Activated CD4-positive, alpha-beta T cell treated with anti-CD3 and anti-CD28 coated beads, Interleukin-2, amount 10 ng/mL, durations not matched to agents 24 days and 14 days (primary cell): ENCODE data around the gene AP3S1. TPM values are rescaled to one million over a fixed set of nuclear protein-coding genes. Genes with fewer than 3 reads are reported as not detected.
"Not testable (repeated sequence)": the region's sequence is repeated elsewhere in the genome, so short reads cannot be mapped to it uniquely, and the experiment has no call there.

Source experiments
- DNase-seq: peaks from one replicate; pipeline ENCODE4 v3.0.0; 2022
- H3K27ac Mint-ChIP-seq: one replicate; pipeline ENCODE4 v1.8.0; 2022; ENCODE audit warnings: mild to moderate bottlenecking, mixed read lengths
- H3K27me3 Mint-ChIP-seq: one replicate; pipeline ENCODE4 v1.8.0; 2022; ENCODE audit warnings: mixed read lengths
- H3K36me3 Mint-ChIP-seq: one replicate; pipeline ENCODE4 v1.8.0; 2022; ENCODE audit warnings: low read depth, mild to moderate bottlenecking, mixed read lengths
- H3K4me1 Mint-ChIP-seq: one replicate; pipeline ENCODE4 v1.8.0; 2021; ENCODE audit warnings: mixed read lengths
- H3K4me3 Mint-ChIP-seq: one replicate; pipeline ENCODE4 v1.8.0; 2022; ENCODE audit warnings: mild to moderate bottlenecking, moderate library complexity, mixed read lengths
- H3K9me3 Mint-ChIP-seq: one replicate; pipeline ENCODE4 v1.8.0; 2021; ENCODE audit warnings: mixed read lengths
- intact Hi-C: fragments of 100-400 bp; cut with micrococcal nuclease; formaldehyde crosslinking; loops from one replicate; pipeline ENCODE4 v1.15.1; 2023
- total RNA-seq: library from RNA; stranded (reverse); gene quantifications from 2 replicates; pipeline ENCODE4 v1.2.3, GENCODE V29; 2022

The AP3S1 gene
- total RNA-seq, 1 donor from 2014 or later = 64.6 TPM

DNA sequence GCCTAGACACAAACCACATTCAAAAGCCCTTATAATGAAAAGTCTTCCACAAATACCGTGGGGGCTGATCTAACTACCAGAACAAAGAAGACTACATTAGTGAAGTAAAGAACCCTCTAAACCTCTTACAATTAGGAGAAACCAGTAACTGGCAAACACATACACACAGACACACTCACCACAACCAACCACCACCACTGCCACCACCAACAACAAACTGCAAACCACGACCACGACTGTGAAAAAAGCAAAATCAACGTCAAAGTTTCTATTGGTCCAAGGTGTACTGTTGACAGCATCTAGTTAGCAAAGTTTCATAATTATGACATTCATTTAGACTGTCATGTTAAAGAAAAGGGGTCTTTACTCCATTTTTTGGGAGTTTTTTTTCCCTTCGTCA lies 28.0 kb upstream of the AP3S1 start:
- DNase-seq = peak; percentile 67
- H3K4me1 Mint-ChIP-seq = peaks cover 37% of the 10 kb centered on the region
- H3K27me3 Mint-ChIP-seq = peaks cover 65% of the 10 kb centered on the region
- intact Hi-C loops = loop anchor here (2.0 to 10.0 kb wide), 3 partner anchors 25 to 761 kb away; partner anchors contain the start of gene SEMA6A
- H3K4me3 Mint-ChIP-seq = no peak overlapping the region
- H3K36me3 Mint-ChIP-seq = no peaks in the 10 kb centered on the region
- no peaks in the 10 kb centered on the region for H3K9me3 Mint-ChIP-seq
- H3K27ac Mint-ChIP-seq = no peak overlapping the region

DNA sequence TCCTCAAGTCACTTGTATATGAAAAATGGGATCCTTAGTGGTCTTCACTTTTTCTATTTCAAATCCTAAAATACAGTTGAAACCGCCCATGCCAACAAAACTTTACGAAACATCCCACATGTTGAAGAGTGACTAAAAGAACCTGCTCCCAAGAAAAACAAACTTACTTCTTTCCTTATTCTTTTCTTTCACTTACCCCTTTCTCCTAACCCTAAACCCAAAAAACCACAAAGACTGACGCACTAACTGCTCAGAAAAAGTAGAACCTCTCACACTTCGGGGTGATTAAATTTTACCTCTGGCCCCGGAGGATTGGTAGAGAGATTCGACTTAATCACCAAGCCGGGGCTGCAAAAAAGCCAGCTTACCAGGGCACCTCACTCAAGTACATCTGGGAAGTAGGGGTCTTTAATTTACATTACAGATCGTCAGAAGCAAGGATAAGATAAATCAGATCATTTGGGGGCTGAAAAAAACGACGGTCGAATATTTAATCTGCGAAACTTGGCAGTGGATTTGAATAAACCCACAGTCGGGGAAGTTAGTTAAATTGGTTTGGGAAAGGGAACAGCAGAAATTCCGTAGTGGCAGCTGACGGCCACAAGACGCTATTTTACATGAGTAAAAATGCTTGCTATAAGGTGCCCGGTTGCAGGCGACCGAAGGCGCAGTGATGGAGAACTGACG lies 26.6 kb upstream of the AP3S1 start:
- H3K27ac Mint-ChIP-seq = peak overlapping the region; percentile 7
- no peaks in the 10 kb centered on the region for H3K36me3 Mint-ChIP-seq
- H3K4me3 Mint-ChIP-seq = peak overlapping the region; percentile 64
- peaks cover 27% of the 10 kb centered on the region for H3K4me1 Mint-ChIP-seq
- intact Hi-C loops = loop anchor here (2.0 to 10.0 kb wide), 3 partner anchors 24 to 760 kb away; partner anchors contain the start of gene SEMA6A
- no peak for DNase-seq
- H3K27me3 Mint-ChIP-seq = peaks cover 76% of the 10 kb centered on the region
- no peaks in the 10 kb centered on the region for H3K9me3 Mint-ChIP-seq

DNA sequence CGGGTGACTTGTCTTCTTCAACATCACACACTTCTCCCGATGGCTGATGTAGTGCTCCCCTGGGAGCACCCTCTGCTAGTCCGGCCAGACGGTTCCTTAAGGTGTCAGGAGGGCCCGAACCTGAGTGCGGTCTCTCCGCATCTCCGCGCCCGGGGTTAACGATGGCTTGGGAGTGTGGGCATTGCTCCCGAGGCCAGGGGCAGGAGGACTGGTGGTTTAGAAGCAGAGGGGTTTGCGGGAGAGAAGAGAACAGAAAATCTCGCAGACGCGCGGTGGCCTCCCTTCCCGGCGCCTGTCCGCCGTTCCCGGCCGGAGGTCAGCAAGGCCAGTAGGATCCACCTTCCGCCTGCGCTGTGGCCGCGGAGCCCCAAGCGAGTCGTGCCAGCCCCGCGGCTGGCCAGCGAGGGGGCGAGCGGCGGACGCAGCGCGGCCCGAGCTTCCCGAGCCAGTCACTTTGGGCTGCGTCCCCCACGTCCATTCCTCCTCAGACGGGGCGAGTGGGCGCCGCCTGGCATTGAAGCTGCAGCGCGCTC lies 26.0 kb upstream of the AP3S1 start:
- Mint-ChIP-seq H3K27me3 (peaks cover 79% of the 10 kb centered on the region), H3K36me3 (no peaks in the 10 kb centered on the region), H3K27ac (no peak overlapping the region), H3K9me3 (no peaks in the 10 kb centered on the region), H3K4me3 (peak overlapping the region; percentile 78), H3K4me1 (peaks cover 27% of the 10 kb centered on the region)
- intact Hi-C loops = loop anchor here (2.0 to 10.0 kb wide), 4 partner anchors 23 to 759 kb away; partner anchors contain the start of genes LVRN and SEMA6A
- DNase-seq = no peak

DNA sequence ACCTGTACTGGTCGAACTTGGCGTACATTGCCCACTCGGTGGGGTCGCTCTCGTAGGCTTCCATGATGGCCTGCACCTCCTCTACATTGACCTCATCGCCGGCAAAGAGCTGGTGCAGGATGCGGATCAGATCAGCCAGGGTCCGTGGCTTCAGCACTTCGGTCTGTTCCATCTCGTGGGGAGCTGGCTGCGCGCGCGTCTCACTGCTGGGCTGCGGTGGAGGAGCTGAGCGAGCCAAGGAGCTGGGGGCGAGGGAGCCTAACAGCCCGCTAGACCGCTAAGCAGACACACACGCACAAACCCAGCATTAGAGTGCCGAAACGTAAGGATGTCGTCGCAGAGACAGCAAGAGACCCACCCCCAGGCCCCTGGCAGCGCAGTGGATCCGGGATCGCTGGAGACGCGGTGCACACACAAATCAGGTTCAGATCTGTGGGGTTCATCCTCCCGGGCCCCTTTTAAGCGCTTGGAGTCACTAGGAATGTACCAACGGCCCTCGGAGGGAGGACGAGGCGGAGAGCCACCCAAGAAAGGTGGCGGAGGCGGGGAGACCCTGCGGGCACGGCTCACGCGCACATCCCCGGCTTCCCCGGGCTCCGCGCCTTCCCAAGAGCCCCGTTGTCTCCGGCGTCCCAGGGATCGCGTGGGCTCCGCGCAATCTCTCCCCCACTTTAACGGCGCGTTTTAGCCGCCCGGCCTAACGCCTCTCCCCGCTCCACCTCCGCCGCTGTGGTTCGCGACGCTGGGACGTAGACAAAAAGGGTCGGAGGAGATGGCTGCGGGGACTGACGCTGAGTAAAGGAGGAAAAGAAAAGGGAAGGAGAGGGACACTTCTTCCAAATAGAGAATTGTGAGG lies 25.3 kb upstream of the AP3S1 start, which contains the start of gene CDO1:
TSS of gene CDO1 (minus strand) at position 434 of the 856 bp plus-strand sequence. CDS start at position 172, 262 bp downstream.
- Mint-ChIP-seq H3K27ac (no peak within 1 kb of the TSS), H3K36me3 (no peaks in the 10 kb centered on the region), H3K9me3 (no peaks in the 10 kb centered on the region), H3K4me1 (peaks cover 22% of the 10 kb centered on the region), H3K4me3 (peak within 1 kb of the TSS; percentile 78), H3K27me3 (peaks cover 75% of the 10 kb centered on the region)
- intact Hi-C loops = loop anchor here (2.0 to 10.0 kb wide), 3 partner anchors 146 to 758 kb away; partner anchors contain the start of genes LVRN and SEMA6A
- DNase-seq = peak; percentile 77

DNA sequence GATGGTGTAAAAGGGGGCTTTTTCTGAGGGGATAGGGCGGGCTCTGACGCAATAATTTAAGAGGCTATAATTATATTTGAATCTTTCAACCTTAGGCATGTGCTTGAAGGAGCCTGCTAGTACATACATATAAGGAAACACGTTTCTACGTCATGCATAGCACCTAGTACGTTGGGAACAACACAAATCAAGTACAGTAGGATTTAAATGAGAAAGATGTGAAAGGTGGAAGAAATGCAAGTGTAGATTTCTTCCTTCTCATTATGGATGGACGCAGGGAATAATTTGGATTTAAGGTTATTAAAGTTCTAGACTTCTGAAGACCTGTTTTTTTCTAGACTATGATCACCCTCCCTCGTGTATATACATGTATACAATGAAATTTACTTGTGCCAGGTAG lies 24.3 kb upstream of the AP3S1 start:
- intact Hi-C loops = loop anchor here (2.0 to 10.0 kb wide), 3 partner anchors 145 to 757 kb away; partner anchors contain the start of genes LVRN and SEMA6A
- Mint-ChIP-seq H3K27me3 (peaks cover 77% of the 10 kb centered on the region), H3K36me3 (no peaks in the 10 kb centered on the region), H3K27ac (no peak overlapping the region), H3K9me3 (no peaks in the 10 kb centered on the region), H3K4me3 (no peak overlapping the region), H3K4me1 (peaks cover 22% of the 10 kb centered on the region)
- DNase-seq = no peak

DNA sequence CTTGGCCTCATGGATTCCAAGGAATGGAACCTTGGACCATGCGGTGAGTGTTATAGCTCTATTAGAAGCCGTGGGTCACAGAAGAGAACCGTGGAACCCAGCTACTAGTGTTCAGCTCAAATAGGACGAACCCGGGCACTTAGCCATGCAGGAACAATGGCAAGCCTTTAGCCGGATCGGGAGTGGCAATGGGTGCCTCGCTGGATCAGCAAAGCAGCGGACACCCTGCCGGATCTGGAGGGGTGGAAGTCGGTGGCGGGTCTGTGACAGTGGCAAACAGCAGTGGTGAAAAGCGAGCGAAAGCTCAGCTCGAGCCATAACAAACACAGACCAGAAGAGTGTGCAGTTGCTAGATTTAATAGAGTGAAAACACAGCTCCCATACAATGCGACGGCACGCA lies 22.9 kb upstream of the AP3S1 start:
- no peak overlapping the region for H3K4me3 Mint-ChIP-seq
- H3K27me3 Mint-ChIP-seq = peaks cover 72% of the 10 kb centered on the region
- peaks cover 3% of the 10 kb centered on the region for H3K9me3 Mint-ChIP-seq
- intact Hi-C loops = loop anchor here (10.0 kb wide), 2 partner anchors 644 to 756 kb away; partner anchors contain the start of gene SEMA6A
- H3K4me1 Mint-ChIP-seq = peaks cover 19% of the 10 kb centered on the region
- no peak overlapping the region for H3K27ac Mint-ChIP-seq
- H3K36me3 Mint-ChIP-seq = no peaks in the 10 kb centered on the region
- no peak for DNase-seq

DNA sequence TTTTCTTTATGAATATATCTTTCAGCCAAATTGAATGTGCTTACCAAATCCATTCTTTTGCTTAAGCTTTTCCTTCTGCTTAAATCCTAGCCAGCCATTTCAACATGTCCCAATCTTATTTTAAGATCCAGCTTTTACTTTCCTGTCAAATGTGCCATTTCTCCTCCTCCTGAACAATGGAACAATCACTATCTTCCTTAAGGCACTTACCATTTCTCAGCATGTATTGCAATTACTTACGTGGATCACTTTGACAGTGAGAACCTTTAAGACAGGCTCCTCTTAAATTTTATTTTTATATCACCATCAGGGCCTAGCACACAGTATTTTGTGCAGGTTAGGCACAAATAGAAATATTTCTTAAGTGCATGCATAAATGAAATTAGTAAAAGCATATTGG lies 20.9 kb upstream of the AP3S1 start:
- Mint-ChIP-seq H3K9me3 (peaks cover 3% of the 10 kb centered on the region), H3K27me3 (peaks cover 61% of the 10 kb centered on the region), H3K4me3 (no peak overlapping the region), H3K27ac (no peak overlapping the region), H3K4me1 (peaks cover 7% of the 10 kb centered on the region), H3K36me3 (no peaks in the 10 kb centered on the region)
- no peak for DNase-seq
- intact Hi-C loops = no loop called here

DNA sequence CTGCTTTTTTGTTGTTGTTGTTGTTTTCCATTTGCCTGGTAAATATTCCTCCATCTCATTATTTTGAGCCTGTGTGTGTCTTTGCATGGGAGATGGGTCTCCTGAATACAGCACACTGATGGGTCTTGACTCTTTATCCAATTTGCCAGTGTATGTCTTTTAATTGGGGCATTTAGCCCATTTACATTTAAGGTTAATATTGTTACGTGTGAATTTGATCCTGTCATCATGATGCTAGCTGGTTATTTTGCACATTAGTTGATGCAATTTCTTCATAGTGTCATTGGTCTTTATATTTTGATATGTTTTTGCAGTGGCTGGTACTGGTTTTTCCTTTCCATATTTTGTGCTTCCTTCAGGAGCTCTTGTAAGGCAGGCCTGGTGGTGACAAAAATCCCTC lies 16.8 kb upstream of the AP3S1 start:
- H3K4me1 Mint-ChIP-seq, H3K27ac Mint-ChIP-seq, intact Hi-C loops, H3K9me3 Mint-ChIP-seq, H3K4me3 Mint-ChIP-seq, DNase-seq: not testable (repeated sequence)
- Mint-ChIP-seq H3K36me3 (peaks cover 27% of the 10 kb centered on the region), H3K27me3 (peaks cover 29% of the 10 kb centered on the region)

DNA sequence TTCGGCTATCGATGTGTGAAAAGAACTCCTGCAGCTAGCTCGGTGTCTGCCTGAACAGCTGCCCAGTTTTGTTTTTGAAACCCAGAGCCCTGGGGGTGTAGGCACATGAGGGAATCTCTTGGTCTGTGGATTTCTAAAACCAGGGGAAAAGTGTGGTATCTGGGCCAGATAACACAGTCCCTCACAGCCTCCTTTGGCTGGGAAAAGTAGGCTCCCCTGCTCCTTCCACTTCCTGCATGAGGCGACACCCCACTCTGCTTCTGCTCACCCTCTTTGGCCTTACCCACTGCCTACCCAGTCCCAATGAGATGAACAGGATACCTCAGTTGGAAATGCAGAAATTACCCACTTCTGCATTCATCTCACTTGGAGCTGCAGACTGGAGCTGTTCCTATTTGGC lies 15.8 kb upstream of the AP3S1 start:
- Mint-ChIP-seq H3K4me3 (no peak overlapping the region), H3K27ac (no peak overlapping the region), H3K27me3 (peaks cover 20% of the 10 kb centered on the region), H3K36me3 (peaks cover 27% of the 10 kb centered on the region), H3K9me3 (peaks cover 3% of the 10 kb centered on the region), H3K4me1 (no peaks in the 10 kb centered on the region)
- intact Hi-C loops = no loop called here
- no peak for DNase-seq

DNA sequence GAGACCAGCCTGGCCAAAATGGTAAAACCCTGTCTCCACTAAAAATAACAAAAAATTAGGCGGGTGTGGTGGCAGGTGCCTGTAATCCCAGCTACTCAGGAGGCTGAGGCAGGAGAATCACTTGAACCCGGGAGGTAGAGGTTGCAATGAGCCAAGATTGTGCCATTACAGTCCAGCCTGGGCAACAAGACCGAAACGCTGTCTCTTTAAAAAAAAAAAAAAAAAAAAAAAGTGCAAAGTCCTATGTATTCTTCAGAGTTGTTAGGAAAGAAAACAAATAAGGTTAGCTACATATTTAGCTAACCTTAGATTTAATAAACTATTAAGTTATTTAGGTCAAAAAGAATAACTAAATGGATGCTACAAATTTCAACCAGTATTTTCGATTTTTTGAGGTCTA lies 11.8 kb upstream of the AP3S1 start:
- Mint-ChIP-seq H3K9me3 (no peaks in the 10 kb centered on the region), H3K27ac (no peak overlapping the region), H3K4me1 (peaks cover 6% of the 10 kb centered on the region), H3K4me3 (no peak overlapping the region), H3K27me3 (peaks cover 2% of the 10 kb centered on the region), H3K36me3 (peaks cover 47% of the 10 kb centered on the region)
- intact Hi-C loops = no loop called here
- DNase-seq = no peak

DNA sequence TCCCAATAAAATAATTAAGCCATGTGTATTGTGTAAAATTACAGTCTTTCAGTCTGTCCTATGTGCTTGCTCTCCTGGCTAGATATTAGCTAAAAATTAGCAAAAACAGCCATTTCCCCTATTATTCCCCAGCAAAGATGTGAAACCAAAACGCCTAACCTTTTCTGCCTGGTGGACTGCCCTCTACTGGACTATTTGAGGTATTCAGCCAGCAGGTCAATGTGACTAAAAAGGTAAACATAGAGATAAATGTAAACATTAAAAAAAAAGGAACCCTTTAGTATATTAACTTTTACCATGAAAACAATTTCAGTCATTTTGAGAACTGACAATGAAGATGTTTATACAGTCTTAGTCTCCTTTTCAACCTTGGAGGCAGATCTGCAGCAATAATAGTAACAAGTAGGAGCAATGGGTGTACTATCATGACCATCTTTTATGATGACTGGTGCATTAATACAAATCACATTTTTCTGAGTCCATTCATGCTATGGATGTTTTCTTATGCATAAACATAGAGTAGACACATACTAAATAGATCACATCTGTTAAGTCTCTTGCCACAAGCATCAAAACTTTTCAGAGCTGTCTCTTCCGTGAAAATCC lies 10.5 kb upstream of the AP3S1 start:
- intact Hi-C loops = loop anchor here (1.0 kb wide), 1 partner anchor 197 kb away; no protein-coding TSS in a partner anchor
- no peaks in the 10 kb centered on the region for H3K9me3 Mint-ChIP-seq
- peaks cover 57% of the 10 kb centered on the region for H3K36me3 Mint-ChIP-seq
- peak; percentile 77 for DNase-seq
- no peak overlapping the region for H3K27ac Mint-ChIP-seq
- H3K4me1 Mint-ChIP-seq = peaks cover 7% of the 10 kb centered on the region
- H3K27me3 Mint-ChIP-seq = no peaks in the 10 kb centered on the region
- no peak overlapping the region for H3K4me3 Mint-ChIP-seq

DNA sequence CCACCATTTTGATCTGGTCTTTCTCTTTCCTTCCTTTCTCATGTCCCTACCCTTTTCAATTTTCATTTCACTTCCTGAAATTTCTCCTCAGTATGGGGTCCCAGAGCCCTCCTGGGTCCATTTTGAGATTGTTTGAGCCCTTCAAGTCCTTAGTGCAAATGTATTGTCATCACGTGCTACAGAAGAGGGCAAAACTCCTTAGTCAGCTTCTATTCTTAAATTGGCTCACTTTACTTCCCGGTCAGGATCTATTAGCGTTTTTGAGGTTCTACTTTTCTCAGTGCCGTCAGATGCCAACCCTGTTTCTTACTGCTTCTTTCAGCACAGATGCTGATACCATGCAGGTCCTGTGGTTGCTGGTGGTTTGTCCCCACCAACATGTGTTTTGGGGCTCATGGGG lies 6.3 kb upstream of the AP3S1 start:
- H3K36me3 Mint-ChIP-seq = peaks cover 50% of the 10 kb centered on the region
- peaks cover 36% of the 10 kb centered on the region for H3K4me1 Mint-ChIP-seq
- DNase-seq = no peak
- H3K9me3 Mint-ChIP-seq = no peaks in the 10 kb centered on the region
- H3K27ac Mint-ChIP-seq = no peak overlapping the region
- no peaks in the 10 kb centered on the region for H3K27me3 Mint-ChIP-seq
- no peak overlapping the region for H3K4me3 Mint-ChIP-seq
- intact Hi-C loops = no loop called here

DNA sequence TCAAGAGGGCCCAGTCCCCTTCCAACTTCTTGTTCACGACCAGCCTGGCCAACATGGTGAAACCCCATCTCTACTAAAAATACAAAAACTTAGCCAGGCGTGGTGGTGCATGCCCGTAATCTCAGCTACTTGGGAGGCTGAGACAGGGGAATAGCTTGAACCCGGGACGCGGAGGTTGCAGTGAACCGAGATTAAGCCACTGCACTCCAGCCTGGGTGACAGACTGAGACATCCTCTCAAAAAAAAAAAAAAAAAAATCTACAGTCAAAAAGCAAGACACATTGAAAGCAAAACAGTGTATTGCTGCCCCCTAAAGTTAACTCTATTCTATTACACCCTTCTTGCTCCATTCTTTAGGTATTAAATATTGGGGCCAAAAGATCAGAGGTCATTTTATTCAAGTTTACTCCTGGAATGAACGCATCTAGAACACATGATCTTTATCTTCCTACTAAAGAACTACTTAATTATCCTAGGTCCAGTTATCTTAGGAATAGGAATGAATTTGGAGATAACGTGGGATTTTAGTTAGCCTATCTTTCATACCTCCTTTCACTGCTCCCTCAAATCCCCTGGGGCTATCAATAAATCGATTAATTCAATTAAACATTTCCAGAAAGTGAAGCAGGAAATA lies 2.7 kb upstream of the AP3S1 start:
- Mint-ChIP-seq H3K4me3 (peak overlapping the region; percentile 98), H3K36me3 (peaks cover 41% of the 10 kb centered on the region), H3K4me1 (peaks cover 46% of the 10 kb centered on the region), H3K27ac (no peak overlapping the region), H3K27me3 (peaks cover 7% of the 10 kb centered on the region), H3K9me3 (no peaks in the 10 kb centered on the region)
- intact Hi-C loops = loop anchor here (2.0 kb wide), 2 partner anchors 24 to 530 kb away; no protein-coding TSS in a partner anchor
- peak; percentile 75 for DNase-seq
